ENCODE data around the gene HOXD1. TPM values are rescaled to one million over a fixed set of nuclear protein-coding genes. Genes with fewer than 3 reads are reported as not detected.

HOXD1 gene
- total RNA-seq, 3 donors from 2014 or later = not detected

DNA sequence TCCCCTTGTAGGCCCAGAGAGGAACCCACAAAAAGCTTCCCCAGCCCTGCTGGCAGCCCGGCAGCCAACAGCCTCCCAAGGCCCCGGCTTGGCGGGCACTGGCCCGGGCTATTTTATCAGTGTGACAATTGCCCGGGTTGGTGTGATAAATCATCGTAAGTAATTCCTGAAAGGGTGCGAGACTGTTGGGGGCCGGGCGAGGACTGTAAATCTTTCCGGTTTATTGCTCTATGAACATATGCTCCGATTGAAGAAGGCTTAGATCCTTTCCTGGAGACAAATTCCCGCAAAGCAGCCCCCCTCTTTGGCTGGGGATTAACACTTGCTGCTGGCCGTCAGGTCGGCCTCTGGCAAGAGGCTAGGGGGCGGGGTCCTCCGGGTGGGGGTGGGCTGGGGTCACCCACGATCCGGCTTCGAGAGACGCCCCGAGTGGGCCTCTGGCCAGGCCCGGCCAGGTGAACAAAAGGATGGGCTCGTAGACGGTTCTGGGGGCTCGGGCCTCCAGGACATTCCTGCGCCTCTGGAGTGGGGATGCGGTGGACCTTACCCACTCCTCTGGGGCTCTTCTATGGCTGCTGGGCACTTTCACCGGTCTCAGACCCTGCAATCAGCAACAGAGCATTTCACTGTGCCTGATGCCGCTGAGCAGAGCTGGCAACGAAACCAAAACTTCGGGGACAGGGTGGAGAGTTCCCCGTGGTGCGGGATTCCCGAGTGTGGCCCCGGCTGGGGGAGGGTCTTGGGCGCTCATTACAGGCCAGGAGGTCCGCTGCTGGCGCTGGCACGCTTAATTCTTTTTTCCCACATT is 29.4 kb upstream of the HOXD1 start:
- Mint-ChIP-seq H3K4me1 (ENCODE audit: low read depth) (peaks cover 12% of the 10 kb centered on the region), H3K36me3 (ENCODE audit: insufficient read depth) (no peaks in the 10 kb centered on the region), H3K4me3 (no peak overlapping the region), H3K27me3 (ENCODE audit: low read depth) (peaks cover 87% of the 10 kb centered on the region), H3K9me3 (peaks cover 4% of the 10 kb centered on the region)
- DNase-seq (no peak), ATAC-seq (peak in 1 of 2 donors; percentile 13)

DNA sequence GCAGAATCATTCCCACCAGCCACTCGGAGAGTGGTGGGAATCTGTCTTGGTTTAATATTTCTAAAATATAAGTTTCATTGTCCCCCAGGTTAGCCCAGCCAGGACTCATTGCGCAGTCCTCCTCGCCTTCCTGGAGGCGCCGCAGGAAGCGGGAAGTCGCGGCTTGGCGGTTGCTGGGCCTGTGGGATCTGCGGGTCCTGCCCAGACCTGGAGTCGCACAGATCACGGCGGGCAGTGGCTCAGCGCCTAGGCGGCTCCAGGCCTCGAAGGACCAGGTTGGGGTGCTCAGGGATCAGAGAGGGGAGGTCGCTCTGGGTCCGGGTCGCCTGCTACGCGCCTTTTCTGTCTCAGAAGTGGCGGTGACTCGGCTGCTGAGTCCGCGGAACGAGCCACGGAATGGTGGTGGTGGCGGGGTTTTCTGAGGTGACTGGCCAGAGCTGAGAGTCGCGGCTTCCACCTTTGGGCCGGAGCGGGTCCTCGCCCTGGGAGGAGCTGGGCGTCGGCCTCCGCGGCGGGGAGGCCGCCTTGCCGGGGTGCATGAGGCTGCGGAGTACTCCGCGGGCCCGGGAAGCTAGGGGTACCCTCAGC is 28.7 kb upstream of the HOXD1 start:
- H3K4me3 Mint-ChIP-seq = no peak overlapping the region
- ATAC-seq = peak in 1 of 2 donors; percentile 38
- H3K27me3 Mint-ChIP-seq (ENCODE audit: low read depth) = peaks cover 87% of the 10 kb centered on the region
- H3K4me1 Mint-ChIP-seq (ENCODE audit: low read depth) = peaks cover 14% of the 10 kb centered on the region
- peaks cover 7% of the 10 kb centered on the region for H3K9me3 Mint-ChIP-seq
- DNase-seq = no peak
- no peaks in the 10 kb centered on the region for H3K36me3 Mint-ChIP-seq (ENCODE audit: insufficient read depth)

DNA sequence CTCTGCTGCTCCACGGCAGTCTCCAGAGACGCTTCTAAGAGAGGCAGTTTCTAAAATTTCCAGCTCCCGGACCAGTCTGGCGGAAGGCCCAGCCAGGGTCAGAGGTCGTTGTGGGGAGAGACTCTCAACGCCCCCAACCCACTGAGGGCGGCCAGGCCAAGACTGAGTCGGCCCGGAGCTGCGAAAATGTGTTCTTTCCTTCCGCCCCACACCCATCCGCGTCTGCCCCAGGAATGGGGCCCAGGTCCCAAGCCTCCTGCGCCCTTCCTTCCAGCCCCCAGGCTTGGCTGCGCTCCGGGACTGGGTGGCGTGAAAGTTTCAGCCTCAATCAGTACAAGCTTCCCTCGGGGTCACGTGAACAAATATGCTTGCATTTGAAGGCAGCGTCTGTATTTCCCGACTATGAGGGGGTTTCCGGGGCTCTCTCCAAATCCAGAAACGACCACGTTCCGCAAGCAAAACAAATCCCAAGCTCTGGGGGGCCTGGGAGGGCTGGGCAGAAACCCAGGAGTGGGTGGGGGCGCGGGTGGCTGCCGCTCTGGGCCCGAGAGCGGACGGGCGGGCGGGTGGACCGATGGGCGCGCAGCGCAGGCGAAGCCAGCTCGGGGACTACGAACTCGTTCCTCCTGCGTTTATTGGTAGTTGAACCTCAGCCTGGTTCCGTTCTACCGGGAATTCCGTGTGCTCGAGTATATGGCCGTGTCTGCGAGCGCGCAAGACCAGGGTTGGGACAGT is 28.1 kb upstream of the HOXD1 start:
- Mint-ChIP-seq H3K9me3 (peaks cover 7% of the 10 kb centered on the region), H3K27me3 (ENCODE audit: low read depth) (peaks cover 88% of the 10 kb centered on the region), H3K36me3 (ENCODE audit: insufficient read depth) (no peaks in the 10 kb centered on the region), H3K4me3 (no peak overlapping the region), H3K4me1 (ENCODE audit: low read depth) (peaks cover 14% of the 10 kb centered on the region)
- DNase-seq (no peak), ATAC-seq (peak in 1 of 2 donors; percentile 12)

DNA sequence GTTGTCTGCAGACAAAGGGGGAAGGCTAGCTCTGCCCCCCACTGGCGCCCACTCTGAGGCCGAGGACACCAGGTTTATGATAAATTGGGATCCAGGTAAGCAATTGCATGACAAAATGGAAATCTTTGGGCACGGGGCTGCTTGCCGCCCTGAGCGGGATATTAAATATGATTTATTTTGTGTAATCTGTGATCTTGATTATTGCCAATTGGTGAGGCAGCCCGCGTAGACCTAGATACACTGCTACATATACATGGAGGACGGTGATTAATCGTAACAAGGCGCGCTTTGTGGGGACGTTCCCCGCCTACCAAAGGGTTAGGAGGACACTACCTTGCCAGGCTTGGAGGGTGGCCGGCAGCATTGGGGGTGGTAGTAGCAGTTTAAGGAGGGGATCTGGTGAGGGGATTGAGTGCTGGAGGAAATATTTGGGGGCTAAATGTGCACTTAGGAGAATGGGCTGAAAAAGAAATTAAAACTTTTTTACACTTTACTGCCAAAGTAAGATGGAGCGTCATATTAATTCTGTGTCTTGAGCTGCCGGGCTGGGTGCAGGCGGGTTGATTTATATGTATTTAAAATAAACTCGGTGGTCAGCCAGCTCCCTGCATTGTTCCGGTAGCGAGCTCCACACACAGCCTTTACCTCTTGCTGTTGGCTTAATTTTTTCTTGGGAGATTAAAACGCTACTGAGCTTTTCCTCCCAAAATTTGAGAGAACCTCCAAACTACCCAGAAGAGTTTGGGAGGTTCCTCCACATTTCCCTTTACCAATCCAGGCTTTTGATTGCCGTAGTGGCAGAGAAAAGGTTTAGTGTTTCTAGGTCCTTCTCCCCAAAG is 27.3 kb upstream of the HOXD1 start:
- Mint-ChIP-seq H3K9me3 (peaks cover 7% of the 10 kb centered on the region), H3K36me3 (ENCODE audit: insufficient read depth) (no peaks in the 10 kb centered on the region), H3K27me3 (ENCODE audit: low read depth) (peaks cover 90% of the 10 kb centered on the region), H3K4me1 (ENCODE audit: low read depth) (peaks cover 14% of the 10 kb centered on the region), H3K4me3 (no peak overlapping the region)
- no peak for ATAC-seq
- no peak for DNase-seq

DNA sequence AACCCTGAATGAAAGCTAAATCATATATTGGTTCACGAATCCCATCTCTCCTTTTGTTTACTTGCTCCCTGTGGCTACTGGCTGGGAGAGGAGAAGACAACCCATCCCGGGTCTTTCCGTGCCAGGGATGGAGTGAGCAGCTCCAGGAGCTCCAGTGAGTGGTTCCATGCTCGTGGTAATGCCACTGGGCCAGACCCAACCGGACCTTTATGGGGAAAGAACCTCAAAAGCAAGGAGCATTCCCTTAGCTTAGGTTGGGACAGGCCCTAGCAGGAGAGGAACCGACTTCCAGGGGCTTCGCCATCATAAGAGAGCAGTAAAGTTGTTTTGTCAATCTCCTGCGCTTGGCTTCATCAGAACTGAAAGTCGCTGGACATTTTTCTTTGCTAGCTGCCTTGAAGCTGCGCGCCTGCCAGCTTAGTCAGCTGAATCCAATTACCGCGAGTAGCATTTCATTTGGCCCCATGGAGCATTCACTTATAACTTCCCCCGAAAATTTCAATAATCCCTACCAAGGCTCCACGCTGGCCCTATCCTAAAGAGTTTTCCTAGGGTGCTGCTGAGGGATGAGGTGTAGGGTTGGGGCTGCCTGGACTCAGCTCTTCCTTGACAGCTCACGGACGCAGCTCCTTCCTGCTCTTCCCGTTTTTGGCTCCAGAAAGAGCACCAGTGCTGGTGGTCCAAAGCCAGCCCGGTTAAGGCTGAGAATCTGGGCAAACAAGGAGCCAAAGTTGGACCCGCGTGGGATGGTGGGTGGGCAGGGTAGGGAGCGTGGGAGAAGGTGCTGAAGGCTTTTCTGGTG is 26.4 kb upstream of the HOXD1 start:
- ATAC-seq (no peak), DNase-seq (no peak)
- Mint-ChIP-seq H3K27me3 (ENCODE audit: low read depth) (peaks cover 91% of the 10 kb centered on the region), H3K4me1 (ENCODE audit: low read depth) (peaks cover 12% of the 10 kb centered on the region), H3K4me3 (no peak overlapping the region), H3K36me3 (ENCODE audit: insufficient read depth) (no peaks in the 10 kb centered on the region), H3K9me3 (peaks cover 7% of the 10 kb centered on the region)

DNA sequence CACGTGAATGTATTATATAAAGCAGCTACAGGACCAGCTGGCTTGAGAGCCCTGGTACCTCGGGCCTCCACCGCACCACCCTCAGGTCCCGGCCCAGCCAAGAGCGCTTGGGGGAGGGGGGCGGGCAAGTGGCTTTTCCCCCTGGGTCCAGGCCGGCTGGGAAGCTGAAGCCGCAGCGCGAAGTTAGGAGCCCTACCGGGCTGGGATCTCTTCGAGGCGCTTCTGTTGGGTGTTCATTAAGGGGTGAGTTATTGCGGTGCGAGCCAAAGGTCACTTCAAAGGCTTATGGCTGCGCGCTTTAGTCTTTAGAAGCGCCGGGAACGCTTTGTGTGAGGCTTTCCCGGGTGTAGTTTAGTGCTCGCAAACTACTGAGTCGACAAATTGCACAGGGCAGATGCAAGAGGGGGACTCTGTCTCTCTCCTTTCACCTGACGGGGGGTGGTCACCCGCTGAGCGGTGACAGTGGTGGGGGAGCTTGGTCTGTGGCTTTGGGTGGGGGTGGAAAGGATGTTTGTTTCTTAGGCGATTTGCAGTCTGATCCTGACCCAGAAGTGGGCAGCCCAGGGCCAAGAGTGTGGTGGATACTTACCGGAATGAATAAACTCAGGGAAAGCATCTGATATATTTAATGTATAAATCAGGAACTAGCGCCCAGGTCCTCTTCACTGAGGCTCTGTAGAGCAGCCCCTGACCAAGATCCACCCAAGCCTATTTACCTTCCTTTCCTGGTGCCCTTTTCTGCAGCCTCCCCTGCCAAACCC is 25.4 kb upstream of the HOXD1 start:
- Mint-ChIP-seq H3K4me1 (ENCODE audit: low read depth) (peaks cover 7% of the 10 kb centered on the region), H3K36me3 (ENCODE audit: insufficient read depth) (no peaks in the 10 kb centered on the region), H3K9me3 (peaks cover 7% of the 10 kb centered on the region), H3K4me3 (no peak overlapping the region), H3K27me3 (ENCODE audit: low read depth) (peaks cover 93% of the 10 kb centered on the region)
- DNase-seq (no peak), ATAC-seq (no peak)

DNA sequence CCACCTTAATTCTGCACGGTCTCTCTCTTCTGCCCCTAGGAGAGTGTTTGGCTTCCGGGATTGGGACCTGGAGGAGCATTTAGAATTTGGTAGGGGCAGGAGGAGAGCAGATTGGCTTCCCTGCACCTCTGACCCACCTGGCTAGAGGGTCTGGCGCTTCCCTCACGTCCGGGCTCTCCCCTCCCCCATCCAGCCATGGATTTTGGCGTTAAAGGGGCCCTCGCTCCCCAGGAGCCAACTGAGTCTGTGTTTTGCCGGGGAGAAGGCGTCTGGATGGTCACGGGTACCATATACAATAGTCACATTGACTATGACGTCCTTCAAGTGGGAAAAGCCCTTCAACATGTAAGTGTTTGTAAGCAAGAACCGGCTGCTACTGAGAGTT is 24.8 kb upstream of the HOXD1 start:
- no peaks in the 10 kb centered on the region for H3K36me3 Mint-ChIP-seq (ENCODE audit: insufficient read depth)
- peaks cover 7% of the 10 kb centered on the region for H3K9me3 Mint-ChIP-seq
- H3K4me3 Mint-ChIP-seq = no peak overlapping the region
- H3K4me1 Mint-ChIP-seq (ENCODE audit: low read depth) = peaks cover 5% of the 10 kb centered on the region
- ATAC-seq (no peak), DNase-seq (no peak)
- peaks cover 92% of the 10 kb centered on the region for H3K27me3 Mint-ChIP-seq (ENCODE audit: low read depth)

DNA sequence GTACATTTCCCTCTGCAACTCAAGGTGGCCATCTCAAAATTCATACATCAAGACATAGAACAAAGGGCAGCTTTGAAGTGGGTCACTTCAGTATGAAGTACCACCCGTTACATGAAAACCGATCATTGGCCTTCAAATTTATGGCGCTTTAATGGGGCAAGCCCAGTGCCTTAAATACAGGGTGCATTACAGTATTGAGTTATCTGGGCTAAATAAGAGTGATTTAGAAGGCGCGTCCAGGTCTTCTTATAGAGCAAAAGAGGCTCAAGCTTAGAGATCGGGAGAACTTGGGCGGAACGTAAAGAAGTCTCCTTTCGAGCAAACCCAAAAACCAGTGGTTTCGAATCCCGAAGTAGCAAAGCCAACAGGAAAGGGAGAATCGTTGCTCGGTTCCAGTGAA is 24.3 kb upstream of the HOXD1 start:
- no peaks in the 10 kb centered on the region for H3K36me3 Mint-ChIP-seq (ENCODE audit: insufficient read depth)
- H3K27me3 Mint-ChIP-seq (ENCODE audit: low read depth) = peaks cover 92% of the 10 kb centered on the region
- no peak overlapping the region for H3K4me3 Mint-ChIP-seq
- no peak for DNase-seq
- peaks cover 7% of the 10 kb centered on the region for H3K9me3 Mint-ChIP-seq
- no peak for ATAC-seq
- H3K4me1 Mint-ChIP-seq (ENCODE audit: low read depth) = peaks cover 5% of the 10 kb centered on the region

DNA sequence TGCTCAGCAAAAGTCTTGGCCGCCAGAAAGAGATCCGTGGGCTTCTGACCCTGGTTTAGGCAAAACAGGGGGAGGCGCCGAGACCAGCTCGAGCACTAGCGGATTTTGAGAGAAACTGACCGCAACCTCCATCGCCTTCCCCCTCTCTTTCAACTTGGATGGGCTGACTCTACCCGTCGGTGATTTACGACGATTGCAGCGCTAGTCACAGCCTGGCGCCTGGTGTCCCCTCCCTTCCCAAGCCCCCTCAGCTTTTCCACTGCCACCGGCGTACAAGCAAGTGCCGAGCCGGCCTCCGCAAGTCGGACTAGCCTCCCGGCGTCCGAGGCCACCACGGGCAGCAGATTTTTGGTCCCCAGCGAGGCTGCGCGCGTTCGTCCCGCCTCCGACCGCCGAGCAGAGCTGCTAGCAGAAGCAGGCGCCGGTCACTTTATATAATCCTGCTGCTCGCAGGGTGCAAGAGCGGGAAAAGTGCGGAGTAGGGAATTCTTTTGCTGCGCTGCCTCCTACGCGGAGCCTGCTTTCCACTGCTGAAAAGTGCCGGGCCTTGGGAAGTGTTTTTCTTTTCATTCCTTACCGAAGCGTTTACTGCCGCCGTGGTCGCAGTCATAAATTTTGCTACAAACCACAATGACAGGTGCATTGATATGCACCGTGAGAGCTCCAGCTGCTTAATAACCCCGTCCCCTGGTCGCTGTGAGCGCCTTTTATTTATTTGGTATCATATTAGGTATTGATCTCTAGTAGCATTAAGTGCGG is 23.7 kb upstream of the HOXD1 start:
- peaks cover 5% of the 10 kb centered on the region for H3K4me1 Mint-ChIP-seq (ENCODE audit: low read depth)
- peaks cover 92% of the 10 kb centered on the region for H3K27me3 Mint-ChIP-seq (ENCODE audit: low read depth)
- no peaks in the 10 kb centered on the region for H3K36me3 Mint-ChIP-seq (ENCODE audit: insufficient read depth)
- H3K4me3 Mint-ChIP-seq = no peak overlapping the region
- H3K9me3 Mint-ChIP-seq = peaks cover 7% of the 10 kb centered on the region
- ATAC-seq = no peak
- DNase-seq = no peak

DNA sequence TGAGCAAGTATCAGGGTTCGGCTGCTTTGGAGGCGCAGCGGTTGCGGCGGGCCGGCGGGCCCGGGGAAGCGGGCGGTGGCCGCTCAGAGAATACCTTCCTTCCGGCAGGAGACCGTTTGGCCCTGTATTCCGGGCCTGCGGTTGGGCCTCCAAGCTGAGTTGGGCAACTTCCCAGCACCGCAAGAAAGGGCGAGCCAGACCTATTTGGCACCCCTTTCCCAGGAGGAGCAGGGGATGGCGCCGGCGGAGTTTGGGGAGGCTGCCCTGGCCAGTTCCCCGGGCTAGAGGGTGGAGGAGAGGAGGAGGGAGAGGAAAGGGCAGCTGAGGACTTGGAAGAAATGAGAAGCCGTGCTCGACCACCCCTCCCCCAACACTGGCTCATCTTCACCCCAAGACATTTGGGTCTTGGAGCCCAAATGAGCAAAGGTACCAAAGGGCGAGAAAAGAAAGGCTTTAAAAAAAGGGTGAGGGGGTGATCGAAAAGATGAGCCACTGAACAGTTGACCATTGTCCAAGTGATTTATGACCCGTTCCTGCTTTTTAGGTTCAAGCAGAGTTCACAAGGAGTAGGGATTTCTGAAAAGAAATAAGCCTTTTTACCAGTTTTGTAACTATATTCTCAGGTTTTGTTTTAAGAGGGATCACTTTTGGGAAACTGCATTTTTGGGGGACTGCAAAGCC is 23.0 kb upstream of the HOXD1 start:
- H3K9me3 Mint-ChIP-seq = peaks cover 7% of the 10 kb centered on the region
- H3K27me3 Mint-ChIP-seq (ENCODE audit: low read depth) = peaks cover 92% of the 10 kb centered on the region
- no peak overlapping the region for H3K4me3 Mint-ChIP-seq
- H3K36me3 Mint-ChIP-seq (ENCODE audit: insufficient read depth) = no peaks in the 10 kb centered on the region
- ATAC-seq (no peak), DNase-seq (no peak)
- peaks cover 5% of the 10 kb centered on the region for H3K4me1 Mint-ChIP-seq (ENCODE audit: low read depth)

DNA sequence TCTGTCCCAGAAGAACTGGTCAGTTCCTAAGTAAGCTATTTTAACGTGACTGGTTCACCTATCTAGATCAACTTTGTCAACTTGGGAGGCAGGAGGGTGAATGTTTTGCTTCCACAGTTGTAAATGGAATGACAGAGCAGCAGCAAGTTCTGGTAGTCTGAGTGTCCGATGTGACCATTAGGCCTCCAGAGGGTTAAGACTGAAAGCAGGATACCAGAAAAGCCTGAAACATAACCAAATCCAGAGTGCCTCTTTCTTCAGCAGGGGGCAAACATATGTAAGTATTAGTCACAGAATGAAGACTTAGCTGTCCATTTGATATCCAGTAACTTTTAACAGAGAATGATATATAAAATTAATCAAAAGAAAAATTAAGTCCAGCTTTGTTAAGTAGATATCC is 22.2 kb upstream of the HOXD1 start:
- Mint-ChIP-seq H3K36me3 (ENCODE audit: insufficient read depth) (no peaks in the 10 kb centered on the region), H3K9me3 (peaks cover 7% of the 10 kb centered on the region), H3K4me1 (ENCODE audit: low read depth) (peaks cover 3% of the 10 kb centered on the region), H3K27me3 (ENCODE audit: low read depth) (peaks cover 92% of the 10 kb centered on the region), H3K4me3 (no peak overlapping the region)
- DNase-seq = no peak
- ATAC-seq = no peak

DNA sequence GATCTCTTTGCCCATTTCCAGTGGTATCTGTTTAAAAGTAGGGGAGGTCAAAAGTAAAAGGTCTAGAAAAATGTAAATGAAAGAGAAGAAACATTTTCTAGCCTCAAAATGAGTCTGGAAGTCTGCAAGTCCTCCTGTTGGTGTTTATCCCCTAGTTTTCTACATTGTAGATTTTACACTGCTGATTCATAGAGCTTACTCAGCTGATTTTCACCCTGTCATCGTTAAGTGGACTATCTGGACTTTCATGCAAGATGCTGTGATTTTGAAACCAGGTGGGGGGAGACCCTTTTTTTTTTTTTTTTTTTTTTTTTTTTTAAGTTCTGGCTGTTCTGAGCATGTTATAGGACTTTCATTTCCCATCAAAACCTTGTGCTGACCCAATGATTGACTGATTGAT is 21.1 kb upstream of the HOXD1 start:
- ATAC-seq (no peak), DNase-seq (no peak)
- H3K9me3 Mint-ChIP-seq = peaks cover 7% of the 10 kb centered on the region
- no peak overlapping the region for H3K4me3 Mint-ChIP-seq
- peaks cover 2% of the 10 kb centered on the region for H3K4me1 Mint-ChIP-seq (ENCODE audit: low read depth)
- H3K36me3 Mint-ChIP-seq (ENCODE audit: insufficient read depth) = no peaks in the 10 kb centered on the region
- peaks cover 90% of the 10 kb centered on the region for H3K27me3 Mint-ChIP-seq (ENCODE audit: low read depth)
